ENCODE results near the gene AIF1.

- TF ChIP-seq GATA2 (IDR thresholded peaks at IDR 0.05; ENCODE audit: low read depth, low read length) (no peak), GATA3 (IDR thresholded peaks at IDR 0.05; ENCODE audit: low read depth, low read length) (no peak)
Observed at GRCh38 chr6:31621320-31621939, 6.4 kb downstream of the AIF1 start.

All from SH-SY5Y (cell line).